GM12874 (cell line): ENCODE results near the gene CASP7.

Source experiments
- CTCF ChIP-seq: IDR thresholded peaks from 2 replicates; pipeline ENCODE4 v1.5.1; 2011; ENCODE audit warnings: low read depth, mild to moderate bottlenecking, control low read depth, low read length, moderate library complexity; ENCODE audit not compliant: insufficient read depth

The CASP7 gene

GRCh38 chr10:113666682-113667252 is 12.9 kb upstream of the CASP7 start:
- TF ChIP-seq CTCF, result no peak

GRCh38 chr10:113680190-113681111 is 739 bp downstream of the CASP7 start:
- no peak for TF ChIP-seq CTCF

GRCh38 chr10:113681533-113682470 is 2.1 kb downstream of the CASP7 start:
- no peak for TF ChIP-seq CTCF

- TF ChIP-seq CTCF, result no peak
These were observed 3.6 kb downstream of the CASP7 start for GRCh38 chr10:113683300-113683699.

GRCh38 chr10:113686028-113686427 is 6.3 kb downstream of the CASP7 start:
- no peak for TF ChIP-seq CTCF

GRCh38 chr10:113687037-113687436 is 7.3 kb downstream of the CASP7 start:
- no peak for TF ChIP-seq CTCF

- TF ChIP-seq CTCF, result no peak
These were observed 9.3 kb downstream of the CASP7 start for GRCh38 chr10:113689057-113689456.
